HG03442 (cell line): ENCODE data around the gene CDH12.
"Not testable (repeated sequence)": the region's sequence is repeated elsewhere in the genome, so short reads cannot be mapped to it uniquely, and the experiment has no call there.

ENCODE experiments used
- ATAC-seq: cut with Tn5 transposase; IDR thresholded peaks from one replicate; pipeline ENCODE4 v1.9.1; 2021; ENCODE audit warnings: mild to moderate bottlenecking, moderate library complexity; ENCODE audit not compliant: unreplicated experiment

Gene CDH12

DNA sequence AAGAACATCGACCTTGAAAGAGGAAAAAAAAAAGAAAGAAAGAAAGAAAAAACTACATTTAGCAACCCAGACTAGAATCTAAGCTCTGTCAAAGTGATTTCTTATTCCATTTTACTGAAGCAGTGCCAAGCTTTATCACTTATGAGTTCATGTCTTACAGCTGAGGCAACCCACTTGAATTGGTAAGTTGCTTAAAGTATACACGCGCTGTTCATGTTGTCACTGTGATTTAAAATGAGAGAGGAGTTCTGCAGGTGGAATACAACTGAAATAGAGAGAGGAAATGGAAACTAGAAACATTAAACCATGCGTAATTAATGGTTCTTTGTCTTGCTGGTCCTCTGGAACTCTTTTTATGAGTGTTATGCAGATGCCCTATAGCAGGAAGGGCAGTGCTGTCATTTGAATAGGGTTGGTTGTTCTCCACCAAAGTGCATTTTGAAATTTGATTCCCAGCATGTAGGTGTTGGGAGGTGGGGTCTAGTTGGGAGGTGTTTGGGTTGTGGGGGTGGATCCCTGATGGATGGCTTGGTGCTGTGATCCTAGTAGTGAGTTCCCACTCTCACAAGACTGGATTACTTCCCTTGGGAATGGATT is 665.4 kb downstream of the CDH12 start:
- not testable (repeated sequence) for ATAC-seq

DNA sequence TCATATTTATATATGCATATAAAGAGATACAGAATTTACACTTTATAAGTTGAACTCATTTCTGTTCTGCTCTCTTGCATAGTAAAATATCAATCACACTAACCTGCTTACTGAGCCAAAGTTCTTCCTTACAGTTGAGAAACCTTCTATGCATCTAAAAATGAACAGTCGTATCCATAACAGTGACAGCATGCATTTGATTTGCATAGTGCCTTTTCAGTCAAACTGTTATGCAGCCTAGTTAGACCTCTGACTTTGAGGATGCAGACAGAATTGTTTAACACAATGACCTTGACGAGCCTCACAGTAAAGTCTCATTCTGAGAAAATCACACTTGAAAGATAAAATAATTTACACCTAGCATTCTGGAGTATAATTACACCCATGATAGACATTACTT is 683.9 kb downstream of the CDH12 start:
- not testable (repeated sequence) for ATAC-seq

DNA sequence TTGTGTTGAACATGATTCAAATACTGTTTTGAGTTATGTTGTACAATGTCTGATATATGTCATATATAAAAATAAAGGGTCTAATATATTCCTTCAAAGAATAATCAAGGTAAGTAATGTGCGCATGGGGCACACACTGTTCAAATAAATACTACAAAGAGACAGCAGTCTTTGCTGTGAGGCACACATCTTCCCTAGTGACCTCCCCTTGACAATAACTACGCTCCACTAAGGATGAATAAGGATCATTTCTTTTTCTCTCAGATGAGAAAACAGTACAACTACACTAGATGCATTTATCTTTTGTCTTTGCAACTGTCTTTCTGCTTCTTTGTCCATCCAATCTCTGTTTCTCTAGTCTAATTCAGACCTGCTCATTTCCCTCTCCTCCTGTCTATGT is 684.4 kb downstream of the CDH12 start:
- not testable (repeated sequence) for ATAC-seq

DNA sequence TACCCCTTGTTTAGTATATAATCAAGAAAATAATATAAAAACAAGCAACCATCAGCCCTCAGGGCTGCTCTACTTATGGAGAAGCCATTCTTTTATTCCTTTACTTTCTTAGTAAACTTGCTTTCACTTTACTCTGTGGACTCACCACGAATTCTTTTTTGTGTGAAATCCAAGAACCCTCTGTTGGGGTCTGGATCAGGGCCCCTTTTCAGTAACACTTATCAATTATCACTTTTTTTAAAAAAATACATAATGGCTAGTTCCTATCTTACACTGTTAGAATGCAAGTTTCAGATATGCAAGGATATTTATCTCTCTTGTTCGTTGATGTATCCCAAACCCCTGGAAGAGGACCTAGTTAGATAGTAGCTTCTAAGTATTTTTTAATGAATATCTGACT is 687.2 kb downstream of the CDH12 start:
- ATAC-seq: not testable (repeated sequence)

DNA sequence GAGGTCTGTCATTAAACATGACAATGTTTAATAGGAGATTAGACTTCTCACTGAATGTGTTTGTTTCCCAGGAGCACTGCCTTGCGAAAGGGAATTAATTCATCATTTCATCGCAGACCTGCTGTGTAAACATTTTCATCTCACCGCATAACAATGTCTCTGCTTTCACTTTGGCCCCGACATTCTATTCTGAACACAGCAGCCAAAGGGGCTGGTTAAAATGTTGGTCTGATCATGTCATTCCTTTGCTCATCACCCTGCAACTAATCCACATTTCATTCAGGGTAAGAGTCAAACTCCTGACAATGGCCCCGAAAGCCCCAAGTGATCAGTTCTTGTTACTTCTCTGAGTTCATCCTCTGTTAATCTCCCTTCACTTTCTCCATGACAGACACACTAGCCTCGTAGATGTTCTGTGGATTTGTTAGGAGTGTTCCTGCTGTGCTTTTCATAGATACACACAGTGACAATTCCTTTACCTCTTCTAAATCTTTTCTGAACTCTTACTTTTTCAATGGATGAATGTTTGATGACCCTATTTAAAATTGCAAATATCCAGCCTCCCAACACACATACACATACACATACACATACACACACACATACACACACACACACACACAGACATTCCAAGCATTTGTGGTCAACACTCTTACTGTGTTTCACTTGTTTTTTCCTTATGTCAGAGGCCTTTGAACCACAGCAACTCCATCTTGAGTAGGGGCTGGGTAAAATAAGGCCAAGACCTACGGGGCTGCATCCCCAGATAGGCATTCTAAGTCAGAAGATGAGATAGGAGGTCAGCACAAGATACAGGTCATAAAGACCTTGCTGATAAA is 688.0 kb downstream of the CDH12 start:
- ATAC-seq: not testable (repeated sequence)

DNA sequence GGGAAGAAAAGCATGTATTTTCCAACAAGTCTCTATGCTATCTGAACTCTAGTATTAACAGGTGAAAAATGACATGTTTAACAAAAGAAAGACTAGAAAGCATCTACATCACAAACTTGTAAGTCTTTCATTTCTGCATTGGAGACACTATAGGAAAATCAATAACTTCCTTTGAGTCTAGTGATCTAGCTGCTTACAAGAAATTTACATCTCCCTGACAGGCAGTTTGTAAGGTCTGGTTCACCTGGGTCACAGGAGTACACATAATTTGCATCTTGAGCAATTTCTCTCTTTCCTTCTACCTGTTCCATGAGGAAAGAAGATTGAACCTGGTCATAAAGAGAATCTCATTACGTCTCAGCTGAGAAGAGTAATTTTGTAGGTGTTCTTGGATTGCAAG is 696.2 kb downstream of the CDH12 start:
- not testable (repeated sequence) for ATAC-seq

DNA sequence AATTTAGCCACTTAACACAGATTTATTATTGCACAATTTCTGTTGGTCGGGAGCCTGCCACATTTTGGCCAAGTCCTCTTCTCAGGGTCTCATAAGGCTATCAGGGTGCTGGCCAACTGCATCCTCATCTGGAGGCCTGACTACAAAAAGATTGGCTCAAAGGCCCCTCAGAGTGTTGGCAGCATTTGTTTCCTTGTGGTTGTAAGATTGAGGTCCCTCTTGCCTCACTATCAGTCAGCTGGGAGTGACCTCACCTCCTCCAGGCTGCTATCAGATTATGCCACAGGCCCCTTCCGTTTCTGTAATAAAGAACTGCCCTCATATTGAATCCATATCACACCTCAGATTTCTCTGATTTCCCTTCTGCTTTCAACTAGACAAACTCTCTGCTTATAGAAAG is 698.4 kb downstream of the CDH12 start:
- ATAC-seq: not testable (repeated sequence)

DNA sequence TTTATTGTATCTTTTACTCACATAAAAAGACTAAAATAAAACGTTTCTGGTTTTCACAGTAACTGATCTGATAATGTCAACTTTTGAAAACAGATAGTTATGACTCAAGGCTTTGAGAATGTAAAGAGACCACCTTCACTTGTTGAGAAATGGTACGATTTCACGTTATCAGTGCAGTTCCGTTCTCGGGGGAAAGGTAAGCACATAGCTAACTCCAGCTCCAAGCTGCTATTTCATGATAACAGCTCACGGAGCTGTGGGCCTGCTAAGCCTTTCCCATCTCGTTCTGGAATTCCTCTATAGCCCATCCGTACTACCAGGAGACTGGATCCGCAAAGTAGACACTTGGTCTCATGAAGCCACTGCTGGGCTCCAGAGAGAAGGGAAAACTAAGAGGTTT is 701.3 kb downstream of the CDH12 start:
- ATAC-seq: not testable (repeated sequence)

DNA sequence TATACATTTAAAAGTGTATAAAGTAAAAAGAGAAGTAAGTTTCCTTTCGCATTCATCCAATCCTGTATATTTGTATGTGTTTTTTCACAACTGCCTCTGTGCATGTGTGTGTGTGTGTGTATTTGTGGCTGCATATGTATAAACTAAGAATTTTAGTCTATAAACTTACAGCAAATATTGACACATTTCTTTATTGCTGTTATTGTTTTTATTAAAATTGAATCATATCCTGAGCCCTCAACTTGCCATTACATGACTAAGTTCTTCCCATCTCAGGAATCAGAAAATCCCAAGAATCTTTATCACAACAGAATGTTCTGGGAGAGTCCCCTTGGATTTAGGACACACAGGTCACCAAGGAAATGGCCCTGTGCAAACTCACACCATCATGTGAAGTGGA is 712.7 kb downstream of the CDH12 start:
- ATAC-seq: not testable (repeated sequence)

DNA sequence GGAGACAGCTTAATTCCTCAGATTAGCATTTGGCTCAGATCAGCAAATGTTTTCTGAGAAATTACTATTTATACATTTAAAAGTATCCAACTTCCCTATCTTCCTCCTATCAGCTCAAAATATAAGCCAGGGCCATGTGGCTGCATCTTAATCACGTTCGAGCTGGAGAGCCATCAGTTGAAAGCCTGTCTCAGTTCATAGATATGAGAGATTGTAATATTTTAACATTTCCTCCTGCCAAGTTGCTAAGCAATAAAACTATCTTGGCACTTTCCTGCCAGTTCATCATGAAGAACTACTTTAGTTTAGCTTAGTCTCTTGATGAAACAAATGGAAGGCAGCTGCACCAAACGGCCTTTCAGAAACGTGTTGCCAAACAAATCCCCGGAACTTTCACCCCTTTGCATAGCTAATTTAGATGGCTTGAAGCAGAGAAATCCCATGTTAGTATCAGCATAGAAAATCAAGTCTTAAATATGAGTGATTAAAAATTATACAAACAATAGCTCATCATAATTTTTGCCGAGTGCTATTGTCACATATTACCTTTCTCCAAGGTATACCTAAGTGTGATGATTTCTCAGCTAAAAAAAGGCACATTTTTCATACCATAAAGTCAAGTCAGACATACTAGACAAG is 713.4 kb downstream of the CDH12 start:
- ATAC-seq: not testable (repeated sequence)

DNA sequence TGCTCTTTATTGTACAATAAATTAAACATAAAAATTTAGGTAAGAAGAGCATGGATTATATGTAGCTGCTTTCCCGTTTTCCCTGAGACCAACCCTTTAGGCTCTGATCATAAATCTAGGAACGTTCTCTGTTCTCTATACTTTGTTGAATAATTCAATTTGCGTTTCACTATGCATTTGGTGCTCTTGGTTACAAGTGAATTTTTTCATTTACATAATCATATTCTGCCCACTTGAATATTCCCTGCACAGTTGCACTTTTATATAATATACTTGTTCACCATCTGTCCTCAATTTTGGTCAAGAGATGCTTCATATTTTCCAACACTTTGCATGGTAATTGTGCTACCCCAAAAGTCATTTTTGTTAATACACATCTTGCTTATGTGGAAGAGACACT is 741.8 kb downstream of the CDH12 start:
- no peak for ATAC-seq

DNA sequence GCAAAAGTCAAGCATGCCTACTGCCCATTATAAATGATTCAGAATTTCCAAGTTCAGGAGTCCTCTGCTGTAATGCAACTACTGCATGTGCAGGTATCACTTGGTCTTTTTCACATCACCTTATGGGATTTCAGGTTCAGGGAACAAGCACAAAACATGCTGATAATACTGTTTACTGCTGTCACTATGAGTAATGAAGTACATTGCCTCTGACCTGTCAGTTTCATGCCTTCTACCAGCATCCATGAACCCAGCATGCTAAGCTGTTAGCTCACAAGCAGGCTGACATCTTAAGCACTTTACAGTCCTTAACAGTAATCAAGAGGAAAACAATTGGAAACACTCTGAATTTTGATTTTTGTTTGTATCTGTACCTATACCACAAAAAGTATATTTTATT is 743.8 kb downstream of the CDH12 start:
- ATAC-seq: no peak

DNA sequence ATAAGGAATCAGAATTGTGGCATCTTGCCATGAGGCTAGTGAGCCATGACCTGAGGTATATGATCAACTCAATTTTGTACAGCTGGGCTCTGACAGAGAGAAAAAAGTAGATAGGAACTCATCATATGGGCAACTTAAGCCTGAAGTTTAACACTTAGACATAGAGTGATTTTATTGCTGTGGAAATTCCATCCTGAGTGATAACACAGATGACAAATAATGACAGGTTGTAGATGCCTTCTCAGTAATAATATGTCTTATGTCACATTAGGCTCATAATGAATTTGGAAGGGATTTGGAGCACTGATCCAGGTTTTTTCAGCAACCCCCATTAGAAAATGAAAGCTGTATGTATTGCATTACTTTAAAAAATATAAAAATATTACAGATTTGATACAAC is 744.6 kb downstream of the CDH12 start:
- no peak for ATAC-seq

DNA sequence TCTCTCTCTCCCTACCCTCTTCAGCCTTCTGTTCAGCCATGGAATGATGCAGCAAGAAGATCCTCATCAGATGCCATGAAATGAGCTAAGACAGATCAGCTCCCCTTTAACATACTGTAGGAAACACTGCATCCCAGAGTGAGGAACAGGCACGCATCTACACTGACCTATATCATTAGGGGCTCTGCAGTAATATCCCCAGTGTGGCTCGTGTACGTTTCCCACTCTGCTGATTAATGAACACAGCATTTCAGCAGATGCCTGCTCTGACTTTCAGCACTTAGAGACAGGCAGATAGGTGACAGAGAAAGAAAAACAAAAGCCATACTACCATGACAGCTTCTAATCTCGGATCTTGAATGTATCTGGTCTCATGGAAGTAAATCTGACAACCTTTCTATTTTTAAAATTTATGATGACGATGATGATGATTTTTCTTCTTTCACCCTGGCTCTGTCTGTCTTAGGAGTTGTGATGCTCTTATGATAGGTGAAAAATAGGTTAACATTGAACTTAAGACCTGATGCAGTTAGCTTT is 750.3 kb downstream of the CDH12 start:
- ATAC-seq: no peak

DNA sequence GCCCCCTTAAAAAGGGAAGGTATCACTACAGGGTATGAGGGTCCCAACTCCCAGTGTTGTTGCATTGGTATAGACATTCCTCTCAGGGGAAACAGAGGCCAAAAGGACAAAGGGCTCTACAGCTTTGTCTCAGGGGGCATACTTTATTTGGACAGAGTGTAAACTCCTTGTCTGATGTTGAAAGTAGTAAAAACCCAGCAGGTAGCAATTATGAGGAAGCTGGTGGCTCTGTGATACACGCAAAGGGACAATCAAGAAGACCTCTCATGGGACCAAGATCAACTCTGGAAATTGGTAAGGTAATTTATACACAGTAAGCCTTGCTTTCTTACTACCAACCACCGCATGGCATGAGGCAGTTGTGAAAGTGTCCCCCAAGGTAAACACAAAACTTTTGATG is 764.6 kb downstream of the CDH12 start:
- ATAC-seq: no peak

DNA sequence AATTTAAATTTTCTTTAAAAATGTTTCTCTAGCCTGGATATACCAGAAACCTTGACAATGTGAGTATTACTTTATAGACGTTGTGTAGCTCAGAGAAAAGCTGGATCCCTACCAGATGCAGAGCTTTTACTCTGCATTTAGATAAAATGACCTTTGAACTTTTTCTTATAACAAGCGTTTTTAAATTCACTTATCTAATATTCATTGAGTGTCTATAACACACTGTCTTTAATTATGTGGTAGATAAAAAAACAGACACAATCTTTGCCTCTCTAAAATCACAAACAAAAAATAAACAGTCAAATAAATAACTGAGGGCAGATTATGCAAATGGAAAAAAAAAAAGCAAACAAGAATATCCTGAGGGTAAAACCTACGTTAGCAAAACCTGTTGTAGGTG is 773.6 kb downstream of the CDH12 start:
- ATAC-seq: no peak

DNA sequence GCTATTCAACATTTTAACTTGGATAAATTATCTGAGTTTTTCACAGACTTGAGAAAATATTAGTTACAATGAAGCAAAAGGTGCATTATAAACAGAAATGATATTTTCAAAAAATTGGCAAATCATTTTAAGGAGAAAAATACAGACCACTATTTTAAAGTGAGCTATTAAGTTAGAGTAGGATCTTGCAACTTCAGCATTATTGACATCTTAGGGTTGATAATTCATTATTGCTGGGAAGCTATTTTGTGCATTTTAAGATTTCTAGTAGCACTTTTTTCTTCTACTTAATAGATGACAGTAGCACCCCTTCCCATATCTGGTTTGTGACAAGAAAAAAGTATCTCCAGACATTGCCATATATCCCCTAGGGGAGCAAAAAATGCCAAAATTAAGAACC is 774.1 kb downstream of the CDH12 start:
- no peak for ATAC-seq

DNA sequence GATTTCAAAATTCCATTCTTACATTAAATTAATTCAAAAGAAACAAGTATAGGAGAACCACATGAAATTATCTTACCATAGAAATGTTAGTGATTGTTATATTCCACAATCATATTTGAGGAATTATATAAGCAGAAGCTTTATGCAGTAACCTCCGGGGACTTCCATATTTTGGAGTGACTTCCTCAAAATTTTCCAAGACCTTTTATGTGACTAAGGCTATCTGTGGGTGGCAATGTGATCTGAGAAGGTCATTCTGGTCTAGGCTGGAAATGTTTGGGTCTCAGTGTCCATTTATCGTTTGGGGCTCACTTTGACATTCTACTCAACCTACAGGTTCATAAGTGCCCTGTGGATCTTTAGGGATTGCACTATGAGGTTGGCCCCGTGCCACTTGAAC is 776.6 kb downstream of the CDH12 start:
- ATAC-seq: no peak

DNA sequence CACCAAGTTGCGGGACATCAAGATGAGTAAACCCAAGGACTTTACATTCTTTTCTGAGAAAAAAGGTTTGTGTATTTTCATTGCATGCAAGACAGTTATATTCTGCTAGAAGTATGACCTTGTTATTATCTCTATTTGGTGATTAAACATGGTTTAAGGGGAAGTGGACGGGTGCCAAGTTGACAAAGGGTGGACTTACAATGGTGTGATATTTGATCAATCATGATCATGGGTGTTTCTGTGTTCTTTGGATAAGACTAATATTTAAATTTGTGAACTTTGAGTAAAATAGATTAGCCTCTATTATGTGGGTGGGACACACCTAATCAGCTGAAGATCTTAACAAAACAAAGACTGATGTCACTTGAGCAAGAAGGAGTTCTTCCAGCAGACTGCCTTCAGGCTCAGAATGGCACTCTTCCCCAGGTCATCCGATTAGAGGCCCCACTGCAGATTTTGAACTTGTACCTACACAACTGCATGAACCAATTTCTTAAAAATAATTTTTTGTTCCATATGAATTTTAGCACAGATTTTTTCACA is 782.9 kb downstream of the CDH12 start:
- ATAC-seq: no peak

DNA sequence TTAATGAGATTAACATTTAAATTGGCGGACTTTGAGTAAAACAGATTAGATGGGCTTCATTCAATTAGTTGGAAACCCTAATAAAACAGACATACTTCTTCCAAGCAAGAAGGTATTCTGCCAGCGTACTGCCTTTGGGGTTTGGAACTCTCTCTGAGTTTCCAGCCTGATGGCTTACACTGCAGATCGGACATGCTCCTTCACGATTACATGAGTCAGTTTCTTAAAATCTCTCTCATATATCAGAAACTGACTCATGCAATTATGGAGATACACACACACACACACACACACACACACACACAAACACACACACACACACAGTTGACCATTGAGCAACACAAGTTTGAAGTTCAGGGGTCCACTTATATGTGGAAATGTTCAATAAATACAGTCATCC is 789.4 kb downstream of the CDH12 start:
- no peak for ATAC-seq

DNA sequence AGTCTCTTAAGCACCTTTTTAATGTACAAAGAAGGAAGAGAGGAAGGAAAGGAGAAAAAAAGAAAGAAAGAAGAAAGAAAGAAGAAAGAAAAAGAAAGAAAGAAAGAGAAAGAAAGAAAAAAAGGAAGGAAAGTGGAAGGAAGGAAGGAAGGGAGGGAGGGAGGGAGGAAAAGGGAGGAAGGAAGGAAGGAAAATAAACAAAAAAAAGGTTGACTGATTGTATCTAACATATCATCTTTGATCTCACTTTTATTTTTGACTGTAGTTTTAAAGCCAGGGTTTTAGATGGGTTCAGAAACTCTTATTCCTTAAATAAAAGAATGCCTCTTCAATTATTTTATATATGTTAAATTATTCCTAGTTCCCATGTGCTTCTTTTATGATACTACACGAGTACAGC is 794.5 kb downstream of the CDH12 start:
- no peak for ATAC-seq

DNA sequence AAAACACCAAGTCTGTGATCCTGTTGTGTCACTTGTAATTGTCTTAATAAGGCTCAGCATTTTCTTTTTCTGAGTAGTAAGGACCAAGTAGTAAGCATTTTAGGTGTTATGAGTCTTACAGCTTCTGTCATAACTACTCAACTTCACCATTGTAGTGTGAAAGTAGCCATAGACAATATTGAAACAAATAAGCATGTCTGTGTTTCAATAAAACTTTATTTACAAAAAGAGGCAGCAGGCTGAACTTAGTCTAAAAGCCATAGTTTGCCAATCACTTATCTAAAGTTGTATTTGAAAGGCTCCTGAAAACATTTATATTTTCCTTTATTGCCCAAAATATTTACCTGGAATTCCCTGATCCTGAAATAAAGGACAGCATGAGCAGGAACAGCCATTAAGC is 796.1 kb downstream of the CDH12 start:
- ATAC-seq: no peak
